Hepatocyte (in vitro differentiated cells): ENCODE data around the gene TMEM87A.

Experiments
- EZH2phosphoT487 ChIP-seq: fragments of 200-600 bp; sonication (generic); IDR thresholded peaks from one replicate; pipeline ENCODE4 v1.6.1; 2018; ENCODE audit warnings: antibody characterized with exemption, mild to moderate bottlenecking, low read depth, moderate library complexity; ENCODE audit not compliant: unreplicated experiment, severe bottlenecking
- TF ChIP-seq, protein P1 (sequence below): fragments of 200-600 bp; sonication (generic); IDR thresholded peaks from 2 replicates; pipeline ENCODE4 v1.5.1; 2016; ENCODE audit warnings: antibody characterized with exemption, mild to moderate bottlenecking; ENCODE audit not compliant: poor library complexity

DNA sequence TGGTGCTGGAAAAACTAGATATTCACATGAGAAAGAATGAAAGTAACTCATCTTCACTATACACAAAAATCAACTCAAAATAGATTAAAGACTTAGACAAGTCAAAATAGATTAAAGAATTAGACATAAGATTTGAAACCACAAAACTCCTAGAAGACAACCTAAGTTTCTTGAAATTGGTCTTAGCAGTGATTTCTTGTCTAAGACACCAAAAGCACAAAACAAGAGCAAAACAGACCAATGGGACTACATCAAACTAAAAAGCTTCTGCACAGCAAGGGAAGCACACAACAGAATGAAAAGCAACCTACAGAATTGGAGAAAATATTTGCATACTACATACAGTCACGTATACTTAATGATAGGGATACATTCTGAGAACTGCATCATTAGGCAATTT is 58.6 kb downstream of the TMEM87A start:
- TF ChIP-seq, protein P1, sequence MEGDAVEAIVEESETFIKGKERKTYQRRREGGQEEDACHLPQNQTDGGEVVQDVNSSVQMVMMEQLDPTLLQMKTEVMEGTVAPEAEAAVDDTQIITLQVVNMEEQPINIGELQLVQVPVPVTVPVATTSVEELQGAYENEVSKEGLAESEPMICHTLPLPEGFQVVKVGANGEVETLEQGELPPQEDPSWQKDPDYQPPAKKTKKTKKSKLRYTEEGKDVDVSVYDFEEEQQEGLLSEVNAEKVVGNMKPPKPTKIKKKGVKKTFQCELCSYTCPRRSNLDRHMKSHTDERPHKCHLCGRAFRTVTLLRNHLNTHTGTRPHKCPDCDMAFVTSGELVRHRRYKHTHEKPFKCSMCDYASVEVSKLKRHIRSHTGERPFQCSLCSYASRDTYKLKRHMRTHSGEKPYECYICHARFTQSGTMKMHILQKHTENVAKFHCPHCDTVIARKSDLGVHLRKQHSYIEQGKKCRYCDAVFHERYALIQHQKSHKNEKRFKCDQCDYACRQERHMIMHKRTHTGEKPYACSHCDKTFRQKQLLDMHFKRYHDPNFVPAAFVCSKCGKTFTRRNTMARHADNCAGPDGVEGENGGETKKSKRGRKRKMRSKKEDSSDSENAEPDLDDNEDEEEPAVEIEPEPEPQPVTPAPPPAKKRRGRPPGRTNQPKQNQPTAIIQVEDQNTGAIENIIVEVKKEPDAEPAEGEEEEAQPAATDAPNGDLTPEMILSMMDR: no peak
- TF ChIP-seq EZH2phosphoT487: no peak
